DOHH2 (cell line): ENCODE measurements around the gene CADPS2.

Experiments
- H3F3A ChIP-seq: fragments of 200-600 bp; sonication (generic), shearing (Covaris generic); 2 replicates; pipeline ENCODE4 v1.6.0; 2016; ENCODE audit warnings: antibody characterized with exemption, mild to moderate bottlenecking; ENCODE audit not compliant: control insufficient read depth, insufficient read depth
- H3K27ac ChIP-seq: fragments of 200-600 bp; sonication (generic); 2 replicates; pipeline ENCODE4 v1.5.1; 2014; ENCODE audit warnings: low read depth, mild to moderate bottlenecking, low read length, moderate library complexity
- H3K27me3 ChIP-seq: fragments of 200-600 bp; sonication (generic); 2 replicates; pipeline ENCODE4 v1.6.1; 2014; ENCODE audit warnings: mild to moderate bottlenecking, low read length, mixed read lengths; ENCODE audit not compliant: control insufficient read depth
- H3K36me3 ChIP-seq: fragments of 200-600 bp; sonication (generic); 2 replicates; pipeline ENCODE4 v1.6.1; 2014; ENCODE audit warnings: mild to moderate bottlenecking, low read length, moderate library complexity, mixed read lengths; ENCODE audit not compliant: control insufficient read depth
- H3K4me1 ChIP-seq: fragments of 200-600 bp; sonication (generic); 2 replicates; pipeline ENCODE4 v1.6.1; 2014; ENCODE audit warnings: mild to moderate bottlenecking, low read length, mixed read lengths; ENCODE audit not compliant: control insufficient read depth
- H3K4me2 ChIP-seq: fragments of 200-600 bp; sonication (generic); 2 replicates; pipeline ENCODE4 v1.6.0; 2014; ENCODE audit warnings: mild to moderate bottlenecking, low read length, moderate library complexity
- H3K4me3 ChIP-seq: fragments of 200-600 bp; sonication (generic); 2 replicates; pipeline ENCODE4 v1.5.1; 2014; ENCODE audit warnings: mild to moderate bottlenecking, low read length, mixed read lengths
- H3K79me2 ChIP-seq: fragments of 200-600 bp; sonication (generic); 2 replicates; pipeline ENCODE4 v1.6.1; 2014; ENCODE audit warnings: mild to moderate bottlenecking, low read length, mixed read lengths; ENCODE audit not compliant: control insufficient read depth
- H3K9me2 ChIP-seq: fragments of 200-600 bp; sonication (generic); replicated peaks from 2 replicates; pipeline ENCODE4 v1.6.1; 2014; ENCODE audit warnings: mild to moderate bottlenecking, low read length, mixed read lengths; ENCODE audit not compliant: control insufficient read depth
- H3K9me3 ChIP-seq: fragments of 200-600 bp; sonication (generic); 2 replicates; pipeline ENCODE4 v1.6.1; 2014; ENCODE audit warnings: antibody characterized with exemption, low read length, mixed read lengths; ENCODE audit not compliant: control insufficient read depth, insufficient read depth
- H4K20me1 ChIP-seq: fragments of 200-600 bp; sonication (generic); 2 replicates; pipeline ENCODE4 v1.6.0; 2014; ENCODE audit warnings: low read depth, mild to moderate bottlenecking, antibody characterized with exemption, low read length, moderate library complexity; ENCODE audit not compliant: control insufficient read depth, insufficient read depth
- CTCF ChIP-seq: fragments of 200-600 bp; sonication (generic); IDR thresholded peaks from one replicate; pipeline ENCODE4 v1.5.1; 2014; ENCODE audit warnings: antibody characterized with exemption, mild to moderate bottlenecking, low read depth, low read length; ENCODE audit not compliant: poor library complexity, severe bottlenecking
- EZH2phosphoT487 ChIP-seq: fragments of 200-600 bp; sonication (generic); IDR thresholded peaks from 2 replicates; pipeline ENCODE4 v1.6.1; 2017; ENCODE audit warnings: borderline replicate concordance, mild to moderate bottlenecking, antibody characterized with exemption, low read length, moderate library complexity, mixed read lengths

The CADPS2 gene

DNA sequence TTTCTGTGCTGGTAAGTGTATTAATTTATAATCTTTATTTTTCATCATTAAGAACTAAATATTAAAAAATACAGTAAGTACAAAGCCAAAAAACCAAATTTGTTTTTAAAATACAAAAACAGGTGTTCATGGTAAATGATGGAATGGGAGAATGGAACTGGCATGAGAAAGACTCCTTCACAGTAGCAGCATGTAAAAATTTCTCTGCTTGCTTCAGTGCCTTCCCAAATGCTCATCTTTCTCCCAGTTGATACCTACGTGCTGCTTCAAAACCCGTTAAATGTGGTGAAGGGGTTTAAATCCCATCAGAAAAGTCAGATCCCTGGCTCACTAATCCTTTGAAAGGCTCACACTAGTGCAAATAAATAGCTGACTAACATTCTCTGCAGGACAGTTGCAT, 191.6 kb downstream of the CADPS2 start:
- peaks cover 12% of the 10 kb centered on the region; the same call in 1 of the 2 replicates for H3K9me3 ChIP-seq
- no peaks in the 10 kb centered on the region for H3K36me3 ChIP-seq
- no peaks in the 10 kb centered on the region for H4K20me1 ChIP-seq
- no peak overlapping the region for H3K4me3 ChIP-seq
- no peaks in the 10 kb centered on the region for H3F3A ChIP-seq
- no peak overlapping the region for H3K4me2 ChIP-seq
- no peak for TF ChIP-seq EZH2phosphoT487
- TF ChIP-seq CTCF, result no peak
- no peaks in the 10 kb centered on the region for H3K79me2 ChIP-seq
- no peaks in the 10 kb centered on the region for H3K27me3 ChIP-seq
- no peaks in the 10 kb centered on the region for H3K9me2 ChIP-seq
- H3K27ac ChIP-seq, result no peak overlapping the region
- H3K4me1 ChIP-seq, result no peaks in the 10 kb centered on the region

DNA sequence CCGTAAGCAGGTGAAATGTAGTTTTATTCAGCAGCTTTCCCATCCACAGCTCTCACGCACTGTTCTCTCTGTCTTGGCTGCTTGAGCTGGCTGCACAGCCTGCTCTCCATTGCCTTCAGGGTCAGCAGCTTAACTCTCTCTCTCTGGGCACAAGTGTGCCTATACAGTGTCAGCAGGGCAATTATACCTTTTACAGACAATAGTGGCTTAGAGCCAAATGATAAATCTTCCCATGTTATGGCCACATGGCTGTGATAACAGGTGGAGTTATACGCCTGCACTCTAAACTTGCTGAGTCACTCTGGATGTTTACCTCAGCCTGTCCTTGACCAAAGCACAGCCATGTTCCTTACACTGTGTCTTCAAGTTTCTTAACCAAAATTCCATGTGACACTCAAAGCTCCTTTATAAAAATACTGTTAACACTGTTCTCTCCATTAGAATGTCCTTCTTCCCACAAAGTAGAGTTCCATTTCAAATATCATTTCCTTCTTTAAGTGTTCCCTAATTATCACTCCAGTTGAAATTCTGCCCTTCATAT, 193.4 kb downstream of the CADPS2 start:
- H3K9me3 ChIP-seq, result peaks cover 12% of the 10 kb centered on the region; the same call in 1 of the 2 replicates
- H3K4me3 ChIP-seq, result no peak overlapping the region
- H3K27me3 ChIP-seq, result no peaks in the 10 kb centered on the region
- no peaks in the 10 kb centered on the region for H3F3A ChIP-seq
- H3K27ac ChIP-seq, result no peak overlapping the region
- H3K4me2 ChIP-seq, result no peak overlapping the region
- no peaks in the 10 kb centered on the region for H4K20me1 ChIP-seq
- no peaks in the 10 kb centered on the region for H3K4me1 ChIP-seq
- H3K36me3 ChIP-seq, result no peaks in the 10 kb centered on the region
- H3K9me2 ChIP-seq, result no peaks in the 10 kb centered on the region
- no peaks in the 10 kb centered on the region for H3K79me2 ChIP-seq
- TF ChIP-seq CTCF (no peak), EZH2phosphoT487 (no peak)

- no peaks in the 10 kb centered on the region for H3K27me3 ChIP-seq
- H3K4me1 ChIP-seq, result no peaks in the 10 kb centered on the region
- H3F3A ChIP-seq, result no peaks in the 10 kb centered on the region
- H4K20me1 ChIP-seq, result no peaks in the 10 kb centered on the region
- no peaks in the 10 kb centered on the region for H3K79me2 ChIP-seq
- H3K27ac ChIP-seq, result no peak overlapping the region
- no peak overlapping the region for H3K4me3 ChIP-seq
- H3K9me2 ChIP-seq, result no peaks in the 10 kb centered on the region
- H3K36me3 ChIP-seq, result no peaks in the 10 kb centered on the region
- H3K4me2 ChIP-seq, result no peak overlapping the region
- H3K9me3 ChIP-seq, result peaks cover 12% of the 10 kb centered on the region; the same call in 1 of the 2 replicates
- TF ChIP-seq EZH2phosphoT487, result no peak
Observed at GRCh38 chr7:122691569-122692235, 194.6 kb downstream of the CADPS2 start.
